Measurements from ENCODE around the gene EVL.

GRCh38 chr14:100077441-100077840 is 12.2 kb downstream of the EVL start:
- TF ChIP-seq GATA2 (IDR thresholded peaks at IDR 0.05; ENCODE audit: low read depth, low read length): no peak
- TF ChIP-seq GATA3 (IDR thresholded peaks at IDR 0.05; ENCODE audit: low read depth, low read length): no peak
